K562 (cell line): Measurements from ENCODE around the gene SETDB2. TPM values are rescaled to one million over a fixed set of nuclear protein-coding genes. Genes with fewer than 3 reads are reported as not detected.

Source experiments
- ATAC-seq: fragments of 200-7000 bp; cut with Tn5 transposase; 3 replicates; pipeline ENCODE4 v1.9.1; 2020; ENCODE audit warnings: moderate library complexity
- BruUV-seq: library from RNA; stranded (reverse); fragments of 400-500 nt; replicated peaks from 2 replicates; lab custom pipeline; 2021; lab: Mats Ljungman, UMichigan
- CTCF ChIA-PET: fragments of 300-600 bp; formaldehyde crosslinking; extraction: SDS; loops from one replicate; lab custom pipeline; 2021; ENCODE audit warnings: low intra/inter-chr PET ratio; lab: Yijun Ruan, JAX
- POLR2A ChIA-PET: fragments of 300-600, 350-650 bp; sonication (Branson Sonifier 250); formaldehyde crosslinking; extraction: SDS; loops from one replicate; lab custom pipeline; 2021; ENCODE audit warnings: antibody characterized with exemption, inconsistent platforms; lab: Yijun Ruan, JAX
- DNase-seq, 4 experiments: peaks; one replicate each; pipeline versions ENCODE4 v3.0.0 to v3.0.0-alpha.2; 2011 to 2018; ENCODE audit warnings: low spot score in 3 of 4, mixed read lengths in 3 of 4; ENCODE audit errors: extremely low read depth in 1 of 4
- FAIRE-seq: peaks from 2 replicates; lab custom pipeline; 2011; peaks lifted over from hg19 to GRCh38; lab: Jason Lieb, UNC
- H2AFZ ChIP-seq: 2 replicates; pipeline ENCODE4 v1.6.0; 2011; ENCODE audit warnings: low read depth, low read length, control low read depth, inconsistent platforms
- H3K27ac ChIP-seq: fragments of 200-600 bp; 3 replicates; pipeline ENCODE4 v1.8.0; 2011; ENCODE audit warnings: low read depth, mild to moderate bottlenecking, control low read depth, inconsistent platforms, low read length, moderate library complexity, mixed read lengths; ENCODE audit errors: extremely low read depth
- H3K27me3 ChIP-seq, 2 experiments: fragments of 300-600 bp in 1 of 2; 2 replicates in 1 of 2; 3 replicates in 1 of 2; pipeline versions ENCODE4 v1.6.0 to v1.8.0; 2011; ENCODE audit warnings: inconsistent platforms in 2 of 2, low read length in 2 of 2, mild to moderate bottlenecking in 1 of 2, mixed read lengths in 1 of 2, moderate library complexity in 1 of 2; ENCODE audit not compliant: control insufficient read depth in 2 of 2, insufficient read depth in 2 of 2
- H3K36me3 ChIP-seq: fragments of 300-600 bp; 3 replicates; pipeline ENCODE4 v1.8.0; 2011; ENCODE audit warnings: mild to moderate bottlenecking, low read length, inconsistent platforms; ENCODE audit not compliant: control insufficient read depth, insufficient read depth
- H3K4me1 ChIP-seq, 2 experiments: fragments of 200-600 bp in 1 of 2; replicated peaks in 1 of 2; 2 replicates in 1 of 2; 3 replicates in 1 of 2; pipeline versions ENCODE4 v1.5.1 to v1.8.0; 2011; ENCODE audit warnings: inconsistent platforms in 2 of 2, low read length in 2 of 2, mild to moderate bottlenecking in 1 of 2, mixed read lengths in 1 of 2, moderate library complexity in 1 of 2; ENCODE audit not compliant: control insufficient read depth in 2 of 2, insufficient read depth in 2 of 2
- H3K4me2 ChIP-seq: 2 replicates; pipeline ENCODE4 v1.6.1; 2011; ENCODE audit warnings: low read length, control low read depth, inconsistent platforms, mixed read lengths; ENCODE audit not compliant: insufficient read depth
- H3K4me3 ChIP-seq: fragments of 200-600 bp; sonication (generic), shearing (Covaris generic); 2 replicates; pipeline ENCODE4 v1.5.1; 2016; ENCODE audit warnings: control low read depth, inconsistent platforms
- H3K79me2 ChIP-seq: fragments of 200-600 bp; 3 replicates; pipeline ENCODE4 v1.8.0; 2011; ENCODE audit warnings: low read length, inconsistent platforms; ENCODE audit not compliant: control insufficient read depth, insufficient read depth
- H3K9ac ChIP-seq, 2 experiments: 2 replicates each; pipeline versions ENCODE4 v1.6.0 to v1.6.1; 2011; ENCODE audit warnings: low read depth in 2 of 2, low read length in 2 of 2, control low read depth in 1 of 2, inconsistent platforms in 1 of 2, mild to moderate bottlenecking in 1 of 2, mixed read lengths in 1 of 2; ENCODE audit not compliant: insufficient read depth in 1 of 2
- H3K9me1 ChIP-seq: one replicate; pipeline ENCODE4 v1.6.0; 2011; ENCODE audit warnings: inconsistent platforms, mild to moderate bottlenecking, low read length, moderate library complexity; ENCODE audit not compliant: control insufficient read depth, insufficient read depth
- H3K9me3 ChIP-seq: replicated peaks from 2 replicates; pipeline ENCODE4 v1.5.1; 2011; ENCODE audit warnings: low read depth, low read length, inconsistent platforms; ENCODE audit not compliant: control insufficient read depth, insufficient read depth
- H4K20me1 ChIP-seq: replicated peaks from 2 replicates; pipeline ENCODE4 v1.6.1; 2011; ENCODE audit warnings: low read length, inconsistent platforms, mixed read lengths; ENCODE audit not compliant: control insufficient read depth, insufficient read depth
- BRCA1 ChIP-seq, 2 experiments: fragments of 450-650 bp in 1 of 2; sonication (generic) in 1 of 2; formaldehyde crosslinking in 1 of 2; IDR thresholded peaks; 2 replicates each; pipeline versions ENCODE4 v1.5.0 to v1.6.1; 2017 to 2020; ENCODE audit warnings: mild to moderate bottlenecking in 1 of 2, missing genetic modification reagents in 1 of 2
- HNRNPK ChIP-seq: fragments of 200-400 bp; formaldehyde crosslinking; IDR thresholded peaks from one replicate; pipeline ENCODE4 v1.6.1; 2018; ENCODE audit warnings: mild to moderate bottlenecking, low read depth, low read length; ENCODE audit not compliant: poor library complexity, severe bottlenecking
- MEIS2 ChIP-seq: fragments of 450-650 bp; IDR thresholded peaks from 2 replicates; pipeline ENCODE4 v1.6.1; 2014; ENCODE audit warnings: mild to moderate bottlenecking; ENCODE audit not compliant: partially characterized antibody
- RBBP5 ChIP-seq: fragments of 200-600 bp; sonication (generic); IDR thresholded peaks from 2 replicates; pipeline ENCODE4 v1.6.1; 2012; ENCODE audit warnings: borderline replicate concordance, mild to moderate bottlenecking, low read length, control low read depth, inconsistent platforms; ENCODE audit not compliant: insufficient read depth, poor library complexity, severe bottlenecking
- ZBTB12 ChIP-seq: fragments of 250-450 bp; sonication (Bioruptor Pico); IDR thresholded peaks from 2 replicates; pipeline ENCODE4 v1.4.0; 2020
- ZC3H8 ChIP-seq: fragments of 450-650 bp; IDR thresholded peaks from 2 replicates; pipeline ENCODE4 v1.6.1; 2017
- ZNF224 ChIP-seq: sonication (generic); formaldehyde crosslinking; IDR thresholded peaks from 2 replicates; pipeline ENCODE4 v1.8.0; 2022; ENCODE audit warnings: mild to moderate bottlenecking, missing genetic modification reagents
- ZNF280A ChIP-seq: fragments of 450-650 bp; IDR thresholded peaks from 2 replicates; pipeline ENCODE4 v1.6.1; 2018; ENCODE audit warnings: mild to moderate bottlenecking, low read depth; ENCODE audit not compliant: partially characterized antibody
- WGBS: fragments of 100-300 bp; shearing (Covaris generic); methylation state at CpG from one replicate; pipeline ENCODE4 v1.1.6; 2016; ENCODE audit warnings: low coverage, mixed read lengths; ENCODE audit not compliant: insufficient coverage; ENCODE audit errors: missing lambda C conversion rate; 5-methylcytosine and 5-hydroxymethylcytosine counted together
- in situ Hi-C: fragments of 300-500 bp; cut with MboI; formaldehyde crosslinking; loops from 4 replicates; pipeline ENCODE4 v1.15.0; 2018; ENCODE audit warnings: inconsistent platforms, mixed read lengths
- intact Hi-C: fragments of 100-400 bp; cut with micrococcal nuclease; formaldehyde crosslinking; loops from 2 replicates; pipeline ENCODE4 v1.14.2; 2022
- polyA plus RNA-seq, 8 experiments: library from polyadenylated mRNA; depleted of rRNA in 4 of 8; stranded (reverse) in 5 of 8; unstranded in 3 of 8; fragments of >200 nt; fragmentation: Nextera tagmentation in 2 of 8; fragmentation: Illumina TruSeq in 1 of 8; extraction: Ambion mirVana in 2 of 8; extraction: Trizol in 1 of 8; gene quantifications; 2 replicates each; pipeline versions ENCODE4 v1.2.1 to v1.2.3, GENCODE V29; 2011 to 2014; ENCODE audit warnings: inconsistent platforms in 1 of 8, missing spikeins in 1 of 8
- total RNA-seq, 7 experiments: library from RNA; depleted of rRNA in 6 of 7; stranded (reverse); fragments of >200 nt in 6 of 7; fragmentation: Illumina TruSeq in 2 of 7; extraction: Trizol in 2 of 7; gene quantifications; 2 replicates each; pipeline versions ENCODE4 v1.2.1 to v1.2.3, GENCODE V29; 2011 to 2021; ENCODE audit warnings: low replicate concordance in 1 of 7

The SETDB2 gene
- total and polyA plus RNA-seq, 9 of the 15 experiments (the other 6 are each of a cell fraction or from before 2014, with no cell fraction given): 1.0 to 9.0 (median 6.1) TPM

GRCh38 chr13:49472186-49472585, 28.1 kb downstream of the SETDB2 start:
- no TSS peak for BruUV-seq
- no peak for DNase-seq
- TF ChIP-seq ZNF224 (no peak), ZBTB12 (no peak), BRCA1 (IDR thresholded peaks at IDR 0.05) (no peak), BRCA1 (CRISPR knock-in tag; IDR thresholded peaks at IDR 0.05) (no peak), ZC3H8 (no peak), RBBP5 (no peak), MEIS2 (no peak), HNRNPK (no peak), ZNF280A (no peak)

More at GRCh38 chr13:49472186-49472585, 28.1 kb downstream of the SETDB2 start:
- ATAC-seq (no peak), FAIRE-seq (no peak)
- Histone ChIP-seq H3K36me3 (peaks cover 28% of the 10 kb centered on the region; the same call in 1 of the 3 replicates), H3K9ac (no peak overlapping the region), H3K79me2 (no peaks in the 10 kb centered on the region), H3K27ac (no peak overlapping the region), H3K9me3 (no peaks in the 10 kb centered on the region), H3K27me3 (no peaks in the 10 kb centered on the region), H3K4me3 (no peak overlapping the region), H4K20me1 (no peaks in the 10 kb centered on the region), H3K4me1 (no peaks in the 10 kb centered on the region), H3K4me2 (no peak overlapping the region), H3K9me1 (no peaks in the 10 kb centered on the region), H2AFZ (no peak overlapping the region)
- ChIA-PET CTCF (no interaction called here), POLR2A (no interaction called here)
- intact Hi-C loops (no loop called here), in situ Hi-C loops (no loop called here)
- WGBS: 67% methylated on average over 1 of the region's 1 CpG
